Heart left ventricle (tissue), 13 donors: ENCODE measurements around the gene CACNB2.

Source experiments
- POLR2A ChIP-seq, 2 donors: fragments of 450-650 bp; IDR thresholded peaks; one replicate each; pipeline ENCODE4 v1.6.1; 2017; ENCODE audit warnings: antibody characterized with exemption in 2 of 2, mild to moderate bottlenecking in 2 of 2, moderate library complexity in 2 of 2
- TF ChIP-seq, protein P1 (sequence below), 12 donors: fragments of 200-600 bp; sonication (generic) in 4 of 12; IDR thresholded peaks; one replicate each; pipeline versions ENCODE4 v1.5.0 to v1.8.0; 2018 to 2022; ENCODE audit warnings: antibody characterized with exemption in 12 of 12, mild to moderate bottlenecking in 5 of 12
- donor health status: ischemic (EF 13 %, LVEDD 7.1; RV severe dilation, severe dysfunction).
- donor health status: DM: no; HTN: yes; CAD: no.
- donor health status: DM: no; HTN: no; CAD: no.
- donor health status: ischemic (EF 25% LVEDD 6.9; RV normal size, moderate dysfunction).
- donor health status: ischemic (EF 25% LVEDD 5.7; RV mildly dilated, moderate dysfunction).
- donor health status: ischemic (EF 35%, LVEDD 5.7; RV mildly dilated, moderate dysfunction).
- donor health status: nonischemic (EF 11% LVEDD 7.7; RV severe dilation, severe dysfunction).
- donor health status: DM: yes; HTN: yes; CAD: no.
- donor health status: PGD.
- donor health status: ischemic (EF 29% LVEDD 5.4; RV normal size, mild dysfunction).
- donor health status: nonischemic (EF 23%, LVEDD 6.1; RV moderate dilation, normal function).

DNA sequence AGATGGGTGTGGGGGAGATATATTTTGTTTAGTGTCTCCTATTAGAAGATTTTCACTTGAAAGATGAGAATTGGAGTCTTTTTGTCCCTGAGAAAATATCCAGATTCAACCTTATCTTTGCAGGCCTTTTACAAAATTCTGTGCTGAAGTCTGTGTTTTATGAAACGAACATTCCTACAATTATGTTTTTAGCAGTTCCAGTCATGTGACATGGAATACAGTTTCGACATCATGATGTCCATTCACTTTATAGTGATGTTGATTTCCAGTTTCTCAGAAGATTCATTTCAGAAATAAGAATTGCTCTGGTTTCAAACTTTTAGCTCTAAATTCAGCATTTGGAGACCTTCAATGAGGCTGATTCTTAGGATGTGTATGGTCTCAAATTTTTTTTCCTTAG lies 54.4 kb downstream of the CACNB2 start:
- TF ChIP-seq, protein P1, sequence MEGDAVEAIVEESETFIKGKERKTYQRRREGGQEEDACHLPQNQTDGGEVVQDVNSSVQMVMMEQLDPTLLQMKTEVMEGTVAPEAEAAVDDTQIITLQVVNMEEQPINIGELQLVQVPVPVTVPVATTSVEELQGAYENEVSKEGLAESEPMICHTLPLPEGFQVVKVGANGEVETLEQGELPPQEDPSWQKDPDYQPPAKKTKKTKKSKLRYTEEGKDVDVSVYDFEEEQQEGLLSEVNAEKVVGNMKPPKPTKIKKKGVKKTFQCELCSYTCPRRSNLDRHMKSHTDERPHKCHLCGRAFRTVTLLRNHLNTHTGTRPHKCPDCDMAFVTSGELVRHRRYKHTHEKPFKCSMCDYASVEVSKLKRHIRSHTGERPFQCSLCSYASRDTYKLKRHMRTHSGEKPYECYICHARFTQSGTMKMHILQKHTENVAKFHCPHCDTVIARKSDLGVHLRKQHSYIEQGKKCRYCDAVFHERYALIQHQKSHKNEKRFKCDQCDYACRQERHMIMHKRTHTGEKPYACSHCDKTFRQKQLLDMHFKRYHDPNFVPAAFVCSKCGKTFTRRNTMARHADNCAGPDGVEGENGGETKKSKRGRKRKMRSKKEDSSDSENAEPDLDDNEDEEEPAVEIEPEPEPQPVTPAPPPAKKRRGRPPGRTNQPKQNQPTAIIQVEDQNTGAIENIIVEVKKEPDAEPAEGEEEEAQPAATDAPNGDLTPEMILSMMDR (IDR thresholded peaks at IDR 0.05): no peak
- no peak for TF ChIP-seq POLR2A (IDR thresholded peaks at IDR 0.05)
